Endothelial cell (in vitro differentiated cells): ENCODE results near the gene HIGD1A. TPM values are rescaled to one million over a fixed set of nuclear protein-coding genes. Genes with fewer than 3 reads are reported as not detected.
A peak's percentile ranks its signal among the peaks of the same experiment; 100 is the strongest.

Source experiments
- DNase-seq: peaks from one replicate; pipeline ENCODE4 v3.0.0; 2021; ENCODE audit warnings: low spot score
- H3K27ac Mint-ChIP-seq: one replicate; pipeline ENCODE4 v1.8.0; 2021; ENCODE audit warnings: mixed read lengths, inconsistent platforms; ENCODE audit not compliant: unreplicated experiment
- H3K27me3 Mint-ChIP-seq: one replicate; pipeline ENCODE4 v1.8.0; 2021; ENCODE audit warnings: mild to moderate bottlenecking, moderate library complexity, mixed read lengths, inconsistent platforms; ENCODE audit not compliant: unreplicated experiment
- H3K36me3 Mint-ChIP-seq: one replicate; pipeline ENCODE4 v1.8.0; 2021; ENCODE audit warnings: mild to moderate bottlenecking, low read depth, mixed read lengths, inconsistent platforms; ENCODE audit not compliant: unreplicated experiment
- H3K4me1 Mint-ChIP-seq: one replicate; pipeline ENCODE4 v1.8.0; 2021; ENCODE audit warnings: mild to moderate bottlenecking, mixed read lengths, inconsistent platforms; ENCODE audit not compliant: unreplicated experiment
- H3K4me3 Mint-ChIP-seq: one replicate; pipeline ENCODE4 v1.8.0; 2021; ENCODE audit warnings: mild to moderate bottlenecking, mixed read lengths, inconsistent platforms; ENCODE audit not compliant: unreplicated experiment
- H3K9me3 Mint-ChIP-seq: one replicate; pipeline ENCODE4 v1.8.0; 2021; ENCODE audit warnings: mixed read lengths, inconsistent platforms; ENCODE audit not compliant: unreplicated experiment
- CTCF ChIP-seq: fragments of 200-600 bp; sonication (generic); IDR thresholded peaks from one replicate; pipeline ENCODE4 v1.5.0; 2021; ENCODE audit warnings: antibody characterized with exemption; ENCODE audit not compliant: unreplicated experiment
- total RNA-seq: library from RNA; stranded (reverse); fragmentation: NEBNext Ultra II Directional; extraction: Animal tissue kit (Norgen Biotek cat#: 25700); gene quantifications from one replicate; pipeline ENCODE4 v1.2.1, GENCODE V29; 2021; ENCODE audit not compliant: unreplicated experiment

Gene HIGD1A
- total RNA-seq, 1 donor from 2014 or later = 60.7 TPM

GRCh38 chr3:42844815-42845214 lies 40.5 kb upstream of the HIGD1A start:
- Mint-ChIP-seq H3K36me3 (no peaks in the 10 kb centered on the region), H3K27me3 (peaks cover 13% of the 10 kb centered on the region), H3K9me3 (no peaks in the 10 kb centered on the region), H3K4me1 (peaks cover 29% of the 10 kb centered on the region), H3K4me3 (no peak overlapping the region), H3K27ac (no peak overlapping the region)
- no peak for TF ChIP-seq CTCF
- DNase-seq = no peak

- no peaks in the 10 kb centered on the region for H3K9me3 Mint-ChIP-seq
- no peak for TF ChIP-seq CTCF
- H3K4me1 Mint-ChIP-seq = peaks cover 29% of the 10 kb centered on the region
- H3K36me3 Mint-ChIP-seq = no peaks in the 10 kb centered on the region
- peaks cover 12% of the 10 kb centered on the region for H3K27me3 Mint-ChIP-seq
- DNase-seq = no peak
- no peak overlapping the region for H3K4me3 Mint-ChIP-seq
- no peak overlapping the region for H3K27ac Mint-ChIP-seq
Measured at GRCh38 chr3:42844412-42844713, 40.1 kb upstream of the HIGD1A start.

- H3K36me3 Mint-ChIP-seq = no peaks in the 10 kb centered on the region
- no peak for TF ChIP-seq CTCF
- no peak overlapping the region for H3K27ac Mint-ChIP-seq
- H3K27me3 Mint-ChIP-seq = peaks cover 12% of the 10 kb centered on the region
- H3K9me3 Mint-ChIP-seq = no peaks in the 10 kb centered on the region
- DNase-seq = no peak
- H3K4me1 Mint-ChIP-seq = peaks cover 29% of the 10 kb centered on the region
- H3K4me3 Mint-ChIP-seq = no peak overlapping the region
Measured at GRCh38 chr3:42843713-42844411, 39.6 kb upstream of the HIGD1A start.

- Mint-ChIP-seq H3K9me3 (no peaks in the 10 kb centered on the region), H3K27me3 (peaks cover 8% of the 10 kb centered on the region), H3K4me3 (no peak overlapping the region), H3K4me1 (peaks cover 12% of the 10 kb centered on the region), H3K36me3 (no peaks in the 10 kb centered on the region), H3K27ac (no peak overlapping the region)
- no peak for TF ChIP-seq CTCF
- no peak for DNase-seq
Measured at GRCh38 chr3:42841332-42841731, 37.0 kb upstream of the HIGD1A start.

GRCh38 chr3:42839616-42840015 lies 35.3 kb upstream of the HIGD1A start:
- peaks cover 8% of the 10 kb centered on the region for H3K4me1 Mint-ChIP-seq
- no peaks in the 10 kb centered on the region for H3K36me3 Mint-ChIP-seq
- peak; percentile 81 for TF ChIP-seq CTCF
- peak; percentile 53 for DNase-seq
- peaks cover 8% of the 10 kb centered on the region for H3K27me3 Mint-ChIP-seq
- no peak overlapping the region for H3K27ac Mint-ChIP-seq
- no peak overlapping the region for H3K4me3 Mint-ChIP-seq
- H3K9me3 Mint-ChIP-seq = no peaks in the 10 kb centered on the region
